ENCODE results near the gene YARS2. TPM values are rescaled to one million over a fixed set of nuclear protein-coding genes. Genes with fewer than 3 reads are reported as not detected.

The YARS2 gene
- polyA plus RNA-seq, 1 donor (not counting 4 experiments of a cell fraction or from before 2014, with no cell fraction given), result 46.8 TPM

GRCh38 chr12:32770141-32770540 is 14.4 kb upstream of the YARS2 start:
- Histone ChIP-seq H4K20me1 (ENCODE audit: control insufficient read depth, extremely low read depth, insufficient read depth, low read length) (no peaks in the 10 kb centered on the region), H3K27ac (ENCODE audit: control insufficient read depth, insufficient read depth, low read length) (no peak overlapping the region), H3K27me3 (ENCODE audit: control insufficient read depth, extremely low read depth, insufficient read depth, low read length) (no peaks in the 10 kb centered on the region), H3K79me2 (ENCODE audit: control insufficient read depth, insufficient read depth, low read length) (no peaks in the 10 kb centered on the region), H3K9ac (ENCODE audit: control insufficient read depth, extremely low read depth, insufficient read depth, low read length) (no peak overlapping the region), H3K9me3 (ENCODE audit: control insufficient read depth, low read depth, low read length) (no peaks in the 10 kb centered on the region), H2AFZ (ENCODE audit: control insufficient read depth, low read length) (no peak overlapping the region), H3K4me1 (ENCODE audit: control insufficient read depth, extremely low read depth, insufficient read depth, low read length) (no peaks in the 10 kb centered on the region), H3K4me2 (ENCODE audit: control insufficient read depth, extremely low read depth, insufficient read depth, low read depth, low read length) (no peak overlapping the region), H3K36me3 (ENCODE audit: control insufficient read depth in 2 of 2, extremely low read depth in 1 of 2, insufficient read depth in 2 of 2, low read length in 2 of 2) (no peaks in the 10 kb centered on the region), H3K9me1 (ENCODE audit: control insufficient read depth, extremely low read depth, insufficient read depth, low read length) (no peaks in the 10 kb centered on the region), H3K4me3 (ENCODE audit: control insufficient read depth in 2 of 3, extremely low read depth in 1 of 3, insufficient read depth in 2 of 3, low read depth in 1 of 3, low read length in 3 of 3) (no peak overlapping the region)
- TF ChIP-seq EZH2 (IDR thresholded peaks at IDR 0.05; ENCODE audit: low read length), result no peak
- DNase-seq (ENCODE audit: low read depth, low spot score) (no peak), FAIRE-seq (no peak)
- dilution Hi-C loops (cut with MboI; ENCODE audit: extremely low pct_ligation_motif_present, low sequenced_read_pairs), result no loop called here

GRCh38 chr12:32768518-32768917 is 12.8 kb upstream of the YARS2 start:
- dilution Hi-C loops (cut with MboI; ENCODE audit: extremely low pct_ligation_motif_present, low sequenced_read_pairs), result no loop called here
- FAIRE-seq, result no peak
- no peak for DNase-seq (ENCODE audit: low read depth, low spot score)

More at GRCh38 chr12:32768518-32768917, 12.8 kb upstream of the YARS2 start:
- TF ChIP-seq EZH2 (IDR thresholded peaks at IDR 0.05; ENCODE audit: low read length), result no peak
- no peak for TF ChIP-seq CTCF (optimal IDR thresholded peaks at IDR 0.05 in 1 of 3, IDR thresholded peaks at IDR 0.05 in 1 of 3, conservative IDR thresholded peaks at IDR 0.05 in 1 of 3; ENCODE audit: extremely low read depth in 1 of 3, insufficient read depth in 2 of 3, low read length in 3 of 3)
- H3K27me3 ChIP-seq (ENCODE audit: control insufficient read depth, extremely low read depth, insufficient read depth, low read length), result no peaks in the 10 kb centered on the region
- H3K36me3 ChIP-seq (ENCODE audit: control insufficient read depth in 2 of 2, extremely low read depth in 1 of 2, insufficient read depth in 2 of 2, low read length in 2 of 2), result no peaks in the 10 kb centered on the region
- H3K9me1 ChIP-seq (ENCODE audit: control insufficient read depth, extremely low read depth, insufficient read depth, low read length), result no peaks in the 10 kb centered on the region
- H3K27ac ChIP-seq (ENCODE audit: control insufficient read depth, insufficient read depth, low read length), result no peak overlapping the region
- no peak overlapping the region for H3K4me3 ChIP-seq (ENCODE audit: control insufficient read depth in 2 of 3, extremely low read depth in 1 of 3, insufficient read depth in 2 of 3, low read depth in 1 of 3, low read length in 3 of 3)
- no peaks in the 10 kb centered on the region for H3K4me1 ChIP-seq (ENCODE audit: control insufficient read depth, extremely low read depth, insufficient read depth, low read length)
- no peak overlapping the region for H3K9ac ChIP-seq (ENCODE audit: control insufficient read depth, extremely low read depth, insufficient read depth, low read length)
- H4K20me1 ChIP-seq (ENCODE audit: control insufficient read depth, extremely low read depth, insufficient read depth, low read length), result no peaks in the 10 kb centered on the region
- no peaks in the 10 kb centered on the region for H3K9me3 ChIP-seq (ENCODE audit: control insufficient read depth, low read depth, low read length)
- no peaks in the 10 kb centered on the region for H3K79me2 ChIP-seq (ENCODE audit: control insufficient read depth, insufficient read depth, low read length)
- H3K4me2 ChIP-seq (ENCODE audit: control insufficient read depth, extremely low read depth, insufficient read depth, low read depth, low read length), result no peak overlapping the region
- H2AFZ ChIP-seq (ENCODE audit: control insufficient read depth, low read length), result no peak overlapping the region

Measured in keratinocyte (primary cell).